Measurements from ENCODE around the gene DLK1.

DNA sequence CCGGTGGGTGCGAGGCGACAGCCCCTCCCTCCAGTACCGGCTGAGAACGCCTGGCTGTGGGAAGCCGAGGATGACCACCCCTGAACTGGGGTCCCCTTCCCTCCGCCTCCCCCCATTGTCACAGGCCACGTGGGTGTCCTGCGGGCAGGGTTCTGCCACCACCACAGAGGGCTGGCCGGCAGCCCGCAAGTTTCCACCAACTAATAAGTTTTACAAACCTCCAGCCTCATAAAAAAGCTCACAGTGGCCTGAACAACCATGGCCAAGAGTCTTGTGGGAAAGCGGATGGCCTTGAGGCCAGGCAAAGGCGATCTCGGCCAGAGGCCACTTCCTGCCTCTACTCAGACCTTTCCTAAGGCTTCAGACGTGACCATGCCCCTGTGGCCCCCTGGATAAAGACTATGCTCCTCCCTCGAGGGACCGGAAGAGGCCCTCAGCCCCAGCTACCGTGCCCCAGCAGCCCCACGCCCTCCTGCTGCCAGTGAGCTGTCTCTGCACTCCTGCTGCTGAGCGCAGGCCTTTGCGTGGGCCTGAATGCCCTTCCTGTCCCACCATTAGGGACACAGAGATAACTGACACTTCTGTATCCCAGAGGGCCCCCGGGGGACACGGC lies 46.1 kb upstream of the DLK1 start:
- TF ChIP-seq, protein P1, sequence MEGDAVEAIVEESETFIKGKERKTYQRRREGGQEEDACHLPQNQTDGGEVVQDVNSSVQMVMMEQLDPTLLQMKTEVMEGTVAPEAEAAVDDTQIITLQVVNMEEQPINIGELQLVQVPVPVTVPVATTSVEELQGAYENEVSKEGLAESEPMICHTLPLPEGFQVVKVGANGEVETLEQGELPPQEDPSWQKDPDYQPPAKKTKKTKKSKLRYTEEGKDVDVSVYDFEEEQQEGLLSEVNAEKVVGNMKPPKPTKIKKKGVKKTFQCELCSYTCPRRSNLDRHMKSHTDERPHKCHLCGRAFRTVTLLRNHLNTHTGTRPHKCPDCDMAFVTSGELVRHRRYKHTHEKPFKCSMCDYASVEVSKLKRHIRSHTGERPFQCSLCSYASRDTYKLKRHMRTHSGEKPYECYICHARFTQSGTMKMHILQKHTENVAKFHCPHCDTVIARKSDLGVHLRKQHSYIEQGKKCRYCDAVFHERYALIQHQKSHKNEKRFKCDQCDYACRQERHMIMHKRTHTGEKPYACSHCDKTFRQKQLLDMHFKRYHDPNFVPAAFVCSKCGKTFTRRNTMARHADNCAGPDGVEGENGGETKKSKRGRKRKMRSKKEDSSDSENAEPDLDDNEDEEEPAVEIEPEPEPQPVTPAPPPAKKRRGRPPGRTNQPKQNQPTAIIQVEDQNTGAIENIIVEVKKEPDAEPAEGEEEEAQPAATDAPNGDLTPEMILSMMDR (conservative IDR thresholded peaks at IDR 0.05; ENCODE audit: low read length), result no peak
- TF ChIP-seq EZH2phosphoT487 (IDR thresholded peaks at IDR 0.05; ENCODE audit: borderline replicate concordance, low read depth, low read length), result no peak

All from OCI-LY7 (cell line).